MCF 10A (cell line): Measurements from ENCODE around the gene NAT16. TPM values are rescaled to one million over a fixed set of nuclear protein-coding genes. Genes with fewer than 3 reads are reported as not detected.

ENCODE experiments used
- BruUV-seq: library from RNA; stranded (reverse); fragments of 400-500 nt; replicated peaks from 2 replicates; lab custom pipeline; 2021; lab: Mats Ljungman, UMichigan
- CTCF ChIA-PET: fragments of 300-600 bp; sonication (Branson Sonifier 250); formaldehyde crosslinking; extraction: SDS; loops from one replicate; lab custom pipeline; 2021; ENCODE audit warnings: antibody characterized with exemption, inconsistent platforms; lab: Yijun Ruan, JAX
- POLR2A ChIA-PET: fragments of 300-600, 350-650 bp; sonication (Branson Sonifier 250); formaldehyde crosslinking; extraction: SDS; loops from one replicate; lab custom pipeline; 2020; ENCODE audit warnings: antibody characterized with exemption, inconsistent platforms; lab: Yijun Ruan, JAX
- DNase-seq: peaks from one replicate; pipeline ENCODE4 v3.0.0-alpha.2; 2018; ENCODE audit not compliant: unreplicated experiment
- H3K27ac Mint-ChIP-seq: one replicate; pipeline ENCODE4 v1.8.0; 2022; ENCODE audit warnings: mild to moderate bottlenecking, low read depth, mixed read lengths; ENCODE audit not compliant: unreplicated experiment
- H3K27me3 Mint-ChIP-seq: one replicate; pipeline ENCODE4 v1.8.0; 2022; ENCODE audit warnings: mixed read lengths; ENCODE audit not compliant: insufficient read depth, unreplicated experiment
- H3K36me3 Mint-ChIP-seq: one replicate; pipeline ENCODE4 v1.8.0; 2022; ENCODE audit warnings: mild to moderate bottlenecking, moderate library complexity, mixed read lengths; ENCODE audit not compliant: insufficient read depth, unreplicated experiment
- H3K4me1 Mint-ChIP-seq: one replicate; pipeline ENCODE4 v1.8.0; 2022; ENCODE audit warnings: mixed read lengths; ENCODE audit not compliant: insufficient read depth, unreplicated experiment
- H3K4me3 Mint-ChIP-seq: one replicate; pipeline ENCODE4 v1.8.0; 2022; ENCODE audit warnings: mild to moderate bottlenecking, moderate library complexity, mixed read lengths; ENCODE audit not compliant: unreplicated experiment
- H3K9me3 Mint-ChIP-seq: one replicate; pipeline ENCODE4 v1.8.0; 2022; ENCODE audit warnings: mixed read lengths; ENCODE audit not compliant: unreplicated experiment
- CTCF ChIP-seq: fragments of 200-600 bp; IDR thresholded peaks from one replicate; pipeline ENCODE4 v1.8.0; 2022; ENCODE audit warnings: antibody characterized with exemption, mild to moderate bottlenecking; ENCODE audit not compliant: unreplicated experiment
- intact Hi-C: fragments of 100-400 bp; cut with micrococcal nuclease; formaldehyde crosslinking; loops from 2 replicates; pipeline ENCODE4 v1.14.1; 2022
- total RNA-seq: library from RNA; stranded (reverse); gene quantifications from 2 replicates; pipeline ENCODE4 v1.2.3, GENCODE V29; 2022

Gene NAT16
- total RNA-seq, 1 experiment from 2014 or later, result not detected

- Mint-ChIP-seq H3K4me3 (peak overlapping the region; percentile 46), H3K27ac (no peak overlapping the region), H3K9me3 (no peaks in the 10 kb centered on the region), H3K27me3 (peaks cover 37% of the 10 kb centered on the region), H3K4me1 (peaks cover 12% of the 10 kb centered on the region), H3K36me3 (no peaks in the 10 kb centered on the region)
- no TSS peak for BruUV-seq
- no peak for TF ChIP-seq CTCF
- no peak for DNase-seq
- CTCF ChIA-PET, result interaction anchor here (1.0 kb wide), 1 partner anchor 13 kb away, joined by 3 read pairs; no protein-coding TSS in a partner anchor
- intact Hi-C loops, result no loop called here
- POLR2A ChIA-PET, result no interaction called here
Observed at GRCh38 chr7:101179117-101179516, 976 bp downstream of the NAT16 start.

- Mint-ChIP-seq H3K27ac (no peak overlapping the region), H3K27me3 (peaks cover 51% of the 10 kb centered on the region), H3K4me3 (no peak overlapping the region), H3K36me3 (no peaks in the 10 kb centered on the region), H3K9me3 (no peaks in the 10 kb centered on the region), H3K4me1 (peaks cover 11% of the 10 kb centered on the region)
- no TSS peak for BruUV-seq
- ChIA-PET CTCF (interaction anchor here (0.7 to 2.2 kb wide), 3 partner anchors 14 to 202 kb away, joined by 3 to 22 read pairs (median 3); no protein-coding TSS in a partner anchor), POLR2A (interaction anchor here (1.5 kb wide), 1 partner anchor 75 kb away, joined by 3 read pairs; no protein-coding TSS in a partner anchor)
- intact Hi-C loops, result no loop called here
- TF ChIP-seq CTCF, result no peak
- DNase-seq, result no peak
Observed at GRCh38 chr7:101177644-101178043, 2.4 kb downstream of the NAT16 start.

- H3K4me3 Mint-ChIP-seq, result no peak overlapping the region
- BruUV-seq, result no TSS peak
- no peaks in the 10 kb centered on the region for H3K36me3 Mint-ChIP-seq
- TF ChIP-seq CTCF, result no peak
- H3K4me1 Mint-ChIP-seq, result peaks cover 16% of the 10 kb centered on the region
- no peaks in the 10 kb centered on the region for H3K9me3 Mint-ChIP-seq
- DNase-seq, result no peak
- POLR2A ChIA-PET, result no interaction called here
- intact Hi-C loops, result no loop called here
- peaks cover 66% of the 10 kb centered on the region for H3K27me3 Mint-ChIP-seq
- CTCF ChIA-PET, result interaction anchor here (2.2 kb wide), 1 partner anchor 16 kb away, joined by 22 read pairs; no protein-coding TSS in a partner anchor
- no peak overlapping the region for H3K27ac Mint-ChIP-seq
Observed at GRCh38 chr7:101175664-101176063, 4.4 kb downstream of the NAT16 start.

- BruUV-seq, result no TSS peak
- no peak for DNase-seq
- intact Hi-C loops, result no loop called here
- H3K9me3 Mint-ChIP-seq, result no peaks in the 10 kb centered on the region
- H3K27me3 Mint-ChIP-seq, result peaks cover 69% of the 10 kb centered on the region
- no peak for TF ChIP-seq CTCF
- ChIA-PET POLR2A (interaction anchor here (0.6 to 1.9 kb wide), 6 partner anchors 9 to 222 kb away, joined by 3 to 7 read pairs (median 4); partner anchors contain the start of genes PLOD3, VGF and ZNHIT1), CTCF (interaction anchor here (0.5 to 1.9 kb wide), 9 partner anchors 10 to 108 kb away, joined by 3 to 16 read pairs (median 4); partner anchors contain the start of gene FIS1)
- H3K4me3 Mint-ChIP-seq, result peak overlapping the region; percentile 61
- no peak overlapping the region for H3K27ac Mint-ChIP-seq
- peaks cover 21% of the 10 kb centered on the region for H3K4me1 Mint-ChIP-seq
- H3K36me3 Mint-ChIP-seq, result no peaks in the 10 kb centered on the region
Observed at GRCh38 chr7:101174322-101174854, 5.7 kb downstream of the NAT16 start.
